GM19438 (cell line): ENCODE results near the gene FMN2.
"Not testable (repeated sequence)": the region's sequence is repeated elsewhere in the genome, so short reads cannot be mapped to it uniquely, and the experiment has no call there.

Experiments used
- ATAC-seq: cut with Tn5 transposase; IDR thresholded peaks from one replicate; pipeline ENCODE4 v1.9.1; 2021; ENCODE audit warnings: low read depth; ENCODE audit not compliant: unreplicated experiment

Gene FMN2

DNA sequence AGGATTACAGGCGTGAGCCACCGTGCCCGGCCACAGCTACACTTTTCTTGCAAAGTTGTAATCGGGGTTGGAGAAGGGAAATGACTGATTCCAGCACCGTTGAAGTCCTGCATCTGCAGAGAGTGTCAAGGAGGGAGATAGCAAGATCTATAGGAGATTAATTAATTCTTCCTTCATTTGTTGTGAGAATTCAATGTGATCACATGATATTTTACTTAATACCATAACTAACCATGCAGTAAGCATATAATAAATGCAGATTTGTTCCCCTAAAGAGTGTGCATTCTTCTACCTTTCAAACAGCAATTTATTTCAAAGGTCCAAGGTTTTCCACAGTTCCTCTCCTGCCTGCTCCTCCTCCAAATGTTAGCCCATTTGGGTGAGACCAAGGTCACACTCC, 315.7 kb downstream of the FMN2 start:
- ATAC-seq = no peak

- no peak for ATAC-seq
These were observed 317.9 kb downstream of the FMN2 start for GRCh38 chr1:240409615-240410014.

DNA sequence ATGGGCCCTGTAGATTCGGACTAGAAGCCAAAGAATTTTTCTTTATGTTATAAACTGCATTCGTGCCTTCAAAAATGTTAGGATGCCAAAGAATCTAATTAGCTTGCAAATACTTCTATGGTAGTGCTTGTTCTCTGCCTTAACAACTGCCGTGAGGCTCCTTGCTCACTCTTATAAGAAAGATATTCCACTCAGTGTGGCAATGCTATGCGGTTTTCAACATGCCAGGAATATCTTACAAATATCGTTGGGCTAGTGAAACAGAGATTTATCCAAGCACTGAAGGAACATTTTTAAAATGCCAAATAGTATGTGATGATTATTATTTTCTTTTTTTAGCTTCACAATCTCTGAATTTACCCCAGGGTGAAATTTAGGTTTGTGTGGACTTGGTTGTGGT, 322.0 kb downstream of the FMN2 start:
- ATAC-seq = no peak

GRCh38 chr1:240414237-240414636, 322.6 kb downstream of the FMN2 start:
- ATAC-seq = no peak

DNA sequence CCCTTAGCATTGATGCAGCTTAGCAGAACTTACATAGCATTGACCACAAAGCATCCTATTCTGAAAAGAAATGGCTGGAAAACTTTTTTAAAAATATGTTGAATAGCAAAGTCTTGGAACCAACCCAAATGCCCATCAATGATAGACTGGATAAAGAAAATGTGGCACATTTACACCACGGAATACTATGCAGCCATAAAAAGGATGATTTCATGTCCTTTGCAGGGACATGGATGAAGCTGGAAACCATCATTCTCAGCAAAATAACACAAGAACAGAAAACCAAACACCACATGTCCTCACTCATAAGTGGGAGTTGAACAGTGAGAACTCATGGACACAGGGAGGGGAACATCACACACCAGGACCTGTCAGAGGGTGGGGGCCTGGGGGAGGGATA, 323.3 kb downstream of the FMN2 start:
- ATAC-seq = not testable (repeated sequence)

GRCh38 chr1:240415532-240415931, 323.8 kb downstream of the FMN2 start:
- ATAC-seq = no peak

- no peak for ATAC-seq
These were observed 325.6 kb downstream of the FMN2 start for GRCh38 chr1:240417317-240417716.

GRCh38 chr1:240420766-240421165, 329.1 kb downstream of the FMN2 start:
- no peak for ATAC-seq

DNA sequence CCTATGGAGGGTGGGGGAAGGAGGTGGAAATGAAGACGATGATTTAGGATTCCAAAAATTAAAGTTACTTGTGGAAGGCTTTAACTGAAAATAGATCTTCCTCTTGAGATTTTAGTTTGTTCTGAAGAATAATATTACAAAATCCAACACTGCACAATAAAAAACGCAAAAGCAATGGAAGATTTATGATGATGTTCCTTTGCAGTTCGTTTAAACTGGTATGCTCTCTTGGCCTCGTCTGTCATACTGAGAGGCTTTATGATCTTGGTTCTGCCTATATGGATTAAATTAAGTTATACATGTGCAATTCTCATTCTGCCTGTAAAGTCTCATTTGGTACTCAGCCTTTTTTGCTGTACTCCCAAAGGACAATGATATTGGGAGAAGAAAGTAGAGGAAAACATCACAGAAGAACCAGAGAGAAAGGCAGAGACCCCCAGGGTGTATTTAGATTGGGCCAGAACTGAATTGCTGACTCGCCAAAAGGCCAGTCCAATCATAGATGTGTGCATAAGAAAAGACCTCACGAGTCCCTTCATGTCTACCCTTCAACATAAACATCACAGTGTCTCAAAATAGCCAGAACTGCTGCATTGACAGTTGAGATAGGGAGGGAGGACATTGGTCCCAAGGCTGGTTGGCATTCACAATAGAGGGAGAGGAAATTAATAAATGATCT, 331.7 kb downstream of the FMN2 start:
- ATAC-seq = no peak

DNA sequence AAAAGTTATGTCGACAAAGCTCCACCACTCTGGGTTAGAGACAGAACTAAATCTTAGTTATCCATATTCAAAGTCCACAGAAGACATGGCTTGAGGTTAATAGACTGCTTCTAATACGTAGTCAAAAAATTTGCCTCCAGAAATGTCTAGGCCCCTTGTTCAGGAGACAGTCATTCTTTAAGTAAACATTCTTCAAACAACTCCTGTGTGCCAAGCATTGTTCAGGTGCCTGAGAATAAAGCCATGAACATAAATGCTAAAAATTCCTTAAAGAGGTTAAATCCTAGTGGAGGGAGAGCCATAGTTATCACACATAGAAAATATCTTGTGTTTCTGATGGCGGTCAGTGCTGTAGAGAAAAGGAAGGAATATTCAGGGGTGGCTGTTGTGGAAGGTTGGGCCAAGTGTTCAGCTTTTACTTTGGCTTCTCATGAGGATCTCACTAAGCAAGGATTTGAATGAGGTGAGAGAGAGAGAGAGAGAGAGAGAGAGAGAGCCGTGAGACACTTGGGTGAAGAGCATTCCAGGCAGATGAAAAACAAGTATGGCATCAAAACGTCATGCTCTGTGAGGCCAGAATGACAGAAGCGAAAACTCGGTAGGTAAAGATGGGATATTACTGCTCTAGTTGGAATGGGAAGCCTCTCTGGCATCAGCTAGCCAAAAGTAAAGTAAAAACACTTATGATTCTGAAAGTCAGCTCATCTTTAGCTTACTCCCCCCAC, 333.2 kb downstream of the FMN2 start:
- ATAC-seq = no peak

GRCh38 chr1:240426051-240426450, 334.4 kb downstream of the FMN2 start:
- no peak for ATAC-seq

- ATAC-seq = no peak
These were observed 344.4 kb downstream of the FMN2 start for GRCh38 chr1:240435996-240436566.

DNA sequence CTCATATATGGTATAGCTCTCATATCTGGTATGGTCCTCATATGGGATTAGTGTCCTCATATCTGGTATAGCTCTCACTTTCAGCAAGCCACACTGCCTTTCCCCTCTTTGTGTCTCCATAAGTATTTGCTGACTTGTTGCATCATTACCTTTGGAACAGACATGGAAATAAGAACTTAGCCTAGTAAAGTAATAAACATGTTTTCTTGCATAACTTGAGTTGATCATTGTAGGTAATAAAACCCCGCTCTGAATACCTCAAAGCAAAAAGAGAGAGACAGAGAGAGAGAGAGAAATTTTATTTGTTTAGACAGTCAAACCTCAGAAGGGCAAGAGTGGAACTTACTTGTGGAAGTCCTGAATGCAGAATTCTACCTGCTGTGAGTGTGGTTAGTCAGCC, 350.0 kb downstream of the FMN2 start:
- ATAC-seq = no peak

DNA sequence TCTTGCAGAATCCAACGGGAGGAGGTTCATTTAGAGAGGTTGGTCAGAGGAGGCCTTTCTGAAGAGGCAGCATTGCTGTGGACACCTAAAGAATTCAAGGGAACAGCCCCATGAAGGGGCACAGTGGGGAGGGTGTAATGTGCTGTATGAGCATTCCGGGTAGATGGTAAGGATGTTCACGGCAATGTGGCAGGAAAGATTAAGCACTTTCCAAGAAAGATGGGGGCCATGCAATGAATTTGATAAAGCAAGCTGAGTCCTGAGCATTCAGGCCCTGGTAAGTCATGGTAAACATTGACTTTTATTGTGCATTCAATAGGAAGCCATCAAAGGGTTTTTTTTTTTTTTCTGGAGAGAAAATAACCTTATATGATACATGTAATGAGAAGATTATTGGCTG, 353.7 kb downstream of the FMN2 start:
- ATAC-seq = no peak

DNA sequence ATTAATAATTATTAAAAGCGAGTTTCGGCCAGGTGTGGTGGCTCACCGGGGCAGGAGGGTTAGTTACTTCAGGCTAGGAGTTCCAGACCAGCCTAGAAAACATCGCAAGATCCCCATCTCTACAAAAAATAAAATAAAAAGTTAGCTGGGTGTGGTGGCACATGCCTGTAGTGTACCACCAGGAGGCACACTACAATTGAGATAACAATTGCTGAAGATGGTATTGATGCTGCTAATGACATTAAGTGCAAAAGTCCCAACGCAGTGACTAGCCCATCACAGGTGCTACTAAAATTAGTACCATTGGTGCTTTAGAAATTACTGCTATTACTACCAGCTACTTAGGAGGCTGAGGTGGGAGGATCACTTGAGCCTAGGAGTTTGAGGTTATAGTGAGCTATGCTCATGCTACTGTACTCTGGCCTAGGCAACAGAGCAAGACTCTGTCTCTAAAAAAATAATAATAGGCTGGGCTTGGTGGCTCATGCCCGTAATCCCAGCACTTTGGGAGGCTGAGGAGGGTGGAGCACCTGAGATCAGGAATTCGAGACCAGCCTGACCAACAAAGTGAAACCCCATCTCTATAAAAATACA, 363.6 kb downstream of the FMN2 start:
- no peak for ATAC-seq

DNA sequence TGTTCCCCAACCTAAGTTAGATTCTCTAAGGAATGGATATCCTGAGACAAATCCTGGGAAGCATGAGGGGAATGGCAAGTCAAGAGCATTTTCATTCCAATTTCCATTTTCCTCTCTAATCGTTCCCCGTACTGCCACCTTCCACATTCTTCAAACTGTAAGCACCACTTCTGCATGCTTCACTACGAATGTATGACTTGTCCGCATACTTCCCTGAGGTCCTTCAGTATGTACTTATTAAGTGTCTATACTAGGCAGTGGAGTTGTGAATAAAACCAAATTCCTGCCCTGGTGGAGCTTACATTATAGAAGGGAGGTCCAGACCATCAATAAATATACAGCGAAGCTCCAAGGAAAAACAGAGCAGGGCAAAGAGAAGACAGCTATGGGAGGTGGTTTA, 365.5 kb downstream of the FMN2 start:
- no peak for ATAC-seq

GRCh38 chr1:240462277-240462676, 370.6 kb downstream of the FMN2 start:
- ATAC-seq = no peak

DNA sequence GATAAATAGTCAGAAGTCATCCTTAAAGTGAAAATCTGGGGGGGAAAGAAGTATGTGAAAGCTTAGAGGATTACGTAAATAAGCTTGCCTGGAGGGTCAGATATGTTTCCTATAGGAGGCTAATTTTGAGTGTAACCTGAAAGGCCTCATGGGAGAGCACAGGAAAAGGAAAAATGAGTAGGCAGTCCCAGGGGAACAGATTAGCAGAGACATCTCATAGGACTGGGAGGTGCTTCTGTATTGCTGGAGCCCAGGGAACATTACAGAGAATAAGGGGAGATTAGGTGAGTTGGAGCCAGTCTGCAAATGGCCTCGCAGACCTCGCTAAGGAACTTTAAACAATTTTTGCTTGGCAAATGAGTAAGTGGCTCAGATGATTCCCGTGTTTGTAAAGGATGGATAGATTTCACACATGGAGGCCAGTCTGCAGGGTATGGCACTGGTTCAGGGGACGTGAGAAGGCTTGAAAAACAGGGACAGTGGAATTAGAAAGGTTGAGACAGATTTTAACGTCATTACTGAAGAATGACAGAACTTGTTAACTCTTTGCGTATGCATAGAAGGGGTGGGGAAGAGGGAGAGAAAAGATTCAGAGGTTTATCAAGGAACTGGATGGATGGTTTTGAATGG, 371.2 kb downstream of the FMN2 start:
- no peak for ATAC-seq

DNA sequence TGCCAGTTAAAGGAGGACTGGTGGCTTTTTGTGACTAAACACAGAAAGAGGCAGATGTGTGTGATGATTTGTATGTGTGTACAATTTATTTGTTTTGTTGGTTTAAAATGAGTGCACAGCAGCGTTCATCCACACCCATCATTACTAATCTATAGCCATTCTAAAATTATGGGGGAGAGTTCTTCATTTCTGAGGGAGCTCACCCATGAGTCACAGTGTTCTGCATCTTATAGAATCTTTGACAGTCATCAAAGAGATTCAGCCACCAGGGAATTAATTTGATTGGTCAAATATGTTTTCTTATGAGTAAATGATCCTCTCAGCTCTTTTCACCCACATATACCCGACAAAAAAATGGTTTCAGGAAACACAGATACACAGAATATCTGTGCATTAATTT, 372.4 kb downstream of the FMN2 start:
- ATAC-seq = no peak

DNA sequence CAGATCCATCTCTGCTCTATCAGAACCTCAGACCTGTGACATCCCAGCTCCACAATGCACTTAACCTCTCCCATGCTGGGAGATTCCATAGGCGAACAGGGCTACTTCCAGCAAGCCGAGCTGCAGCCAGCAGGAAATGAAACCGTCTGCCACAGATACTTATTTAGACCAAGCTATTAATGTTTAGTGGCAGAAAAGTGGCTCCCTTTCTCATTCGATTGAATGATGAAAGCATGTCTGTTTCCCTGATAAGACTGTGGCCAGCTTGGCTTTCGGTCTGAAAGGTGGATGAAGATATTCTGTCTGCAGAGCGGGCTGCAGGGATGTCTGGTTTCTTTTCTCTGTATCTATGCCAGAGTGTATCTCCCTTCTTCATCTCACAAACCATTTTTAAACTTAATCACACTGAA, 373.9 kb downstream of the FMN2 start:
- ATAC-seq = no peak

- ATAC-seq = no peak
These were observed 374.8 kb downstream of the FMN2 start for GRCh38 chr1:240466509-240466908.
